Stimulated activated CD8-positive, alpha-beta memory T cell treated with anti-CD3 and anti-CD28 coated beads, Interleukin-15, amount 100 ng/mL, for 4 hours (primary cell): ENCODE data around the gene ADARB2.

Experiments
- DNase-seq, 2 donors: peaks; one replicate each; pipeline ENCODE4 v3.0.0-alpha.2; 2020; ENCODE audit warnings: low read depth in 2 of 2

The ADARB2 gene

DNA sequence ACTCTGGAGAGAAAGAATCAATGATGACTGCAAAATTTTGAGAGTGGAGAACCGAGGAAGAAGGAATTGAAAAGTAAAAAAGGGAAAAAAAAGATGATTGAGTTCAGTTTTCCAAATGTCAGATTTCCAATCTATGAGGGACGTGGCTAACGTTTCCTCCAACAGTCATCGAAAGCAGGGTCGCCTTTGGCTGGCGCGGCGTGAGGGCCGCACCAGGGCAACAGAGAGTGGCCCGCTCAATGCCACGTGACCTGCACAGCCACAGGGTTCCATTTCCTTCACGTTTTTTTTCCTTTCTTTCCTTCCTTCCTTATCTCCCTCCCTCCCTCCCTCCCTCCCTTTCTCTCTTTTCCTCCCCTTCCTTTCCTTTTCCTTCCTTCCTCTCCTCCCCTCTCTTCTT lies 579.3 kb downstream of the ADARB2 start:
- no peak for DNase-seq

DNA sequence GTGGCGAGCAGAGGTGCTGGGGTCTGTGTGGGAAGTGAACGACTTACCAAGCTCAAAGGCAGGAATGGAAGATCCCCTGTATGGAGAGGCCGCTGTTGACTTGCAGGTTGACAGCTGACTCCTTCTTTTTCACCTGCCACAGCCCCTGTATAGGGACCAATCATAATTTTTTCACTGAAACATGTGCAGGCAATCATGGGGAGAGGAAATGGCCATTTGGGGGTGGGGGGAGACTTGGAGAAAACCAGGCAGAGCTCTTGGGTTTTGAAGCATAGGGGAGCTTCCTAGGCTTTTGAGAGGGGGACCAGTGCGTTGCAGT lies 579.8 kb downstream of the ADARB2 start:
- DNase-seq: no peak

GRCh38 chr10:1156921-1157614 lies 580.3 kb downstream of the ADARB2 start:
- no peak for DNase-seq

GRCh38 chr10:1156616-1156886 lies 580.8 kb downstream of the ADARB2 start:
- DNase-seq: no peak

DNA sequence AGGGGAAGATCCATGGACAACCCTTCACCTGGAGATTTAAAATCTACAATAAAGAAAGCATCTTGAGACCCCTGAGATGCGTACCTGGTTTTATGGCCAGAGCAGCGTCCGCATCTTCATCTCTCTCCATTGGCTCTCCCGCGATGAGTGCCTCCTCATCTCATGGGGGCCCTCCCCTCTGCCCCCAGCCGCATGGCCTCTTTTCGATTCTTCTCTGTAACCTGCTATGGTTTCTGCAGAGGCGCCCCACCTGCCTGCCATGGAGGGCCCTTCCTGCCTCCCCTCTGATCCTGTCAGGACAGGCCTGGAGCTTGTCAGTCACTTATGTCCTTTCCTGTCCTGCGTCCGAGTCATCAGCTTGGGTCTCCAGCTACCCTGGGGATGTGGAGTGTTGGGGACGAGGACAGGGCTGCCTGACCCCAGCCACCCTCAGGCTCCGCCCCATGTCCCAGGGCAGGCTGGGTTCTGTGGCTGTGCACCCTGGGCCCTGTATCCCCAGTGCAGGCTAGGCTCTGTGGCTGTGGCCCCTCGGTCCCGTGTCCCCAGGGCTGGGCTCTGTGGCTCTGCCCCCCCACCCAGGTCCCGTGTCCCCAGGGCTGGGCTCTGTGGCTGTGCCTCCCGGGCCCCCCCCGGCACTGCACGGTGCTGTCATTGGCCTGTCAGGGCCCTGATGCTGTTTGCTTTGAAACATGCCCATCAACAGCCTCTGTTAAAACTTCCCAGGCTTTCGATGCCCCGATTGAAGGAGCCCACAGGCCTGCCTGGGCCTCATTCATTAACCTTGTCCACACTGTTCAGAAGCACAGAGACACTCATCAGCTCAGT lies 581.3 kb downstream of the ADARB2 start:
- DNase-seq: no peak

- DNase-seq: no peak
Measured at GRCh38 chr10:1154531-1155295, 582.6 kb downstream of the ADARB2 start.

DNA sequence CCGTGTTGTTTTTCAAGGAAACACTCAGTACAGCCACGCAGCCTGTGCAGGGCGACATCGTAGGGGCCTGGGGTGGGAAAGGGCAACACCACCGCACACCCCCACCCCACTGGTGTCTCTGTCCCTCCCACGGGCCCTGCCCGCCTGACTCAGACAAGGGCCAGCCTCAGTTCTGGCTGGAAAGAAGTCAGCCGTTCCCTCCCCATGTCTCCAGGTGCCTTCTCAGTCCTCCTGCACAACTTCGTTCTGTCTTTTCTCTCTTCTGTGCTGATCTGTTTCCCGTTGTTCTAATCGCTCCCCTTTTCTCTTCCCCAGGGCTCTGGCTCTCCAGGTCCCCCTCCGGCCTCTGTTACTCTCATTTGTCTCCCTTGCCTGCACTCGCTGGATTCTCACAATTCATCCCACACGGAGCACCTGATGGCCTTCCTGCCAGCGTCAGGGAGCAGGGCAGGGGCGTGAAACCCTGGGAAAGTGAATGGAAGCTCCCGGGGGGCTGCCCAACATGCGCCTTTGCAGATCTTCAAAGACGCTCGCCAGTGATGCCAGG lies 583.4 kb downstream of the ADARB2 start:
- DNase-seq: no peak

- no peak for DNase-seq
Measured at GRCh38 chr10:1153251-1153763, 584.0 kb downstream of the ADARB2 start.

DNA sequence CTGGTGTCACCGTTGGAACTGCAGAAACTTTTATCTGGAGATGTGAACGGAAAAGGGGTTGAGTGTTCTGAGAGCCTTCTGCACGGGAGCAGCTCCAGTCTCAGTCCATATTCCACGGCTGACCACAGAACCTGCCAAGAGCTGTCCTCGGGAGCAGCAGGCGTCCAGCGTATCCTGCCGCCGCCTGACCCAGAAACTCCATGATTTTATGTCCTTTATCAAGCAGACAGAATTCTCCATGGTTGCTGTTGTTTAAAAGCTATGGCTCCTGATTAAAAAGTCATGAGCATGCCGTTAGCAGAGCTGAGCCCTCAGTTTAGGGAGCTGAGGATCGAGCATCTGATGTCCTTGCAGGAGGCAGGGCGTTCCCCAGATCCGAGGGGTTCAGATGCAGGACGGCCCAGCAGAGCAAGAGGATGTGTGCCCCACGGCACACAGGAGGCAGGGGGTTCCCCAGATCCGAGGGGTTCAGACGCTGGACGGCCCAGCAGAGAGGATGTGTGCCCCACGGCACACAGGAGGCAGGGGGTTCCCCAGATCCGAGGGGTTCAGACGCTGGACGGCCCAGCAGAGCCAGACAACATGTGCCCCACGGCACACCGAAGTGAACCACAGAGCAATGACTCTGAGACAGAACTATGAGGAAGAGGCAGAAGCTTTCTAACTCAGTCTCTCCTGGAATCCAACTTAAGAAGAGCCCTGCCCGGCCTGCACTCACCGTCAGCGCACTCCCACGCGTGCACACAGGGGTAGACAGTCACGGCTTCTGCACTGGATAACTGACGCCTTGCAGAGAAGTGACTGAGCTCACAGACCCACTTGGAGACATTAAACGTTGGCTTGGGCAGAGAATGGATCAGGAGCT lies 584.7 kb downstream of the ADARB2 start:
- DNase-seq: no peak

DNA sequence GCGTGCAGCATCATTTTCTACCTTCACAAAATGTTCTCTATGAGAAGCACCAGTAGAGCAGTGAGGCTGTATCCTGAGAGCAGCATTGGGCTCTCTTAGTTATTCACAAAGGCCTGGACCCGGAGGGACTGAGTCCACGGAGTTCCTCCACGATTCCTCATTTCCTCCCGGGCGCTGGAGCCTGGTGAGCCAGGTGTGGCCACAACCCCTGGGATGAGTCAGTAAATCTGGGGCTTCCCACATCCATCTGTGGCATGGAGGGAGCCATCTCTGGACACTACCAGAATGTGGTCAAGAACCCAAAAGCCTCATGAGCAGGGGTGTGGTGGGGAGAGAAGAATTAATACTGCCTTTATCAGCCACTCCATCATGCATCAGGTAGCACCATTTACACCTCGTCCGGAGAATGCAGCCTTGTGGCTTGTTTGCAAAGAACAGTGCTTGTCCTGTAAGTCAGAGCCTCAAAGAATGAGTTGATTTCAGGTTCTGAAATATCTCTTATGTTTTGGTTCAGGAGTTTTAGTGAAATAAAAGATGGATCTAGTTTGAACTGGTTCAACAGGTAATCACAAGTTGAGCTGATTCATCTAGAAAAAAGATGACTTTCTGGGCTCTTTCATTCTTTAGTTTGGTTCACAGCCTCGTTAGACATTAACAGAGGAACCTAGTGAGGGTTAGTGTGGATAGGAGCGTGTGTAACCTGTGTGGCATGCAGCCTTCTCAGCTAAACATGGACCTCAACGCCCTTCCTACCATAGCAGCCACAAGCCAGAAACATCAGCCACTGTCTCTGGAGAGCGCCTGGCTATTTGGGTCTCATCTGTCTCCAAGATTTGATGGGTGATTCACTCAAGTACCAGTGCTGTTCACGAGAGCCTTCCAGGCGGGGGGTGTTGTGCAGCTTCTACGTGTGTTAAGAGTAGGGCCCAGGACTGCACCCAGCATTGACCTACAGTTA lies 586.0 kb downstream of the ADARB2 start:
- no peak for DNase-seq

- no peak for DNase-seq
Measured at GRCh38 chr10:1150638-1150955, 586.7 kb downstream of the ADARB2 start.

- no peak for DNase-seq
Measured at GRCh38 chr10:1149793-1150637, 587.3 kb downstream of the ADARB2 start.

DNA sequence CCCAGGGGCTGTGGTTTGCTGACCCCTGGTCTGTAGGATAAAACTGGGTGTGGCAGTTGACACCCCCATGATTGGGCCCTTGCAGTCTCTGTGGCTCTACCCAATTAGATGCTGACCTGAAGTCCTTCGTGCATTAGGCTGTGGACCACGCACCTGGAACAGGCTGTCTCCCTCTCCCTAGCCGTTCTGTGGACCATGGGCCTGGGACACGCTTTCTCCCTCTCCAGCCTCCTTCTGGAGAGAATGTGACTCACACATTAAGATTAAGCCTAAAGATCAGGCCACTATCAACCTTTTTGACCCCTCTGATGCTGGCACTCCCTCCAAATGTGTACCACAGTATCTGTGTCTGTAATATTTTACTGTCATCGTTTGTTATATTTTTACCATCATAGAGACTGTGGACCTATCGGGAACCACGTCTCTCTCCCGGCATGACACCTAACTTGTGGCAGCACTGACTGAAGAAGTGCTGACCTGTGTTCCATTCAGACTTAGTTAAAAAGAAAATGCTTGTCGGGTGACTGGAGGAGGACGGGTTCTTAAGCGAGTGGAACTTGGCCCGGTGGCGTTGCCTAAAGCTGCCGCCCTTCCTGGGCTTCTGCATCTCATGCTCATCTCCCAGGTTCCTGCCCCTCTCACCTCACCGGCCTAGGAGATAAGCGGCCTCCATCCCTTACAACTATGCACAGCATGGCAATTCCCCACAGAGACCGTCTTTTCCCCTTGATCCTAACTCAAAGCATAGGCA lies 588.3 kb downstream of the ADARB2 start:
- no peak for DNase-seq

GRCh38 chr10:1147810-1148209 lies 589.5 kb downstream of the ADARB2 start:
- no peak for DNase-seq

- DNase-seq: no peak
Measured at GRCh38 chr10:1142596-1142995, 594.7 kb downstream of the ADARB2 start.

DNA sequence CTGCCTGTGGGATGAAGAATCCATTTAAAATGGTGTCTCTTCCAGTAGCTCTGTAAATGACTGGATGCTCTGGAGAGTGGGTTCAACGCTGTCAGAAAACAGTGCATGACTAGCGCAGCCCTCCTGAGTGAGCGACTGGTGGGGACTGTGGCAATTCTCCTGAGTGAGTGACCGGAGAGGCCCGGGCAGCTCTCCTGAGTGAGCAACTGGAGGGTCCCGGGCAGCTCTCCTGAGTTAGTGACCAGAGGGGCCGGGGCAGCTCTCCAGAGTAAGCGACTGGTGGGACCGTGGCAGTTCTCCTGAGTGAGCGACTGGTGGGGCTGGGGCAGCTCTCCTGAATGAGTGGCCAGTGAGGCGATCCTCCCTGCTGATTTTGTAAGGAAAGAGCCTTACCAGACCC lies 595.6 kb downstream of the ADARB2 start:
- no peak for DNase-seq

DNA sequence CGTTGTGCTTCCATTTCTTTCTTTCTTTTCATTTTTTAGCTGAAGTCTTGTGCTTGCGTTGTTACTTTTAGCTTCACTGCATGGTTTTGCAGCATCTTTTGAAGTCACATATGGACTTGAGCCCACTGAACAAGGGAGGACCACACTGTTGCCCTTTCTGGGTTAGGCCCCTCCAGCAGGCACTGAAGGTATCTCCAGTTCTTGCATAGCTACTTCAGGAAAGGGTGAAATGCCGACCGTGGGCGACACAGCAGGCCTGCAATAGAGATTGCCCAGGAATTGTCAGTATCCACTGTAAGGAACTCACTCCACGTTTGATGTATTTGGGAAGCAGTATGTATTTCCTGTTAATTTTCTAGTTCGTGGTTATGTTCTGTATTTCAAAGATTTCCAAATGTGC lies 596.1 kb downstream of the ADARB2 start:
- no peak for DNase-seq

DNA sequence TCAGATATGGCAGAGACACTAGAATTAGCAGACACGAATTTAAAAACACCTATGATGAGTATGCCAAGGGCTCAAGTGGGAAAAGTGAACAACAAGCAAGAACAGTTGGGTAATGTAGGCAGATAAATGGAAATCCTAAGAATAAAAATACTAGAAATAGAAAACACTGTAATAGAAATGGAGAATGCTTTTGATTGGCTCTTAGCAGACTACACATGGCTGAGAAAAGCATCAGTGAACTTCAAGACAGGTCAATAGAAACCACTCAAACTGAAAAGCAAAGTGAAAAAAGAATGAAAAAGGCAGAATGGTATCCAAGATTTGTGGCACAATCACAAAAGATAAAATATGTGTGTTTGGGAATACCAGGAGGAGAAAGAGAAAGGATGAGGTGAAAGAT lies 598.8 kb downstream of the ADARB2 start:
- DNase-seq: no peak
